ENCODE results near the gene RPTOR.

The RPTOR gene

DNA sequence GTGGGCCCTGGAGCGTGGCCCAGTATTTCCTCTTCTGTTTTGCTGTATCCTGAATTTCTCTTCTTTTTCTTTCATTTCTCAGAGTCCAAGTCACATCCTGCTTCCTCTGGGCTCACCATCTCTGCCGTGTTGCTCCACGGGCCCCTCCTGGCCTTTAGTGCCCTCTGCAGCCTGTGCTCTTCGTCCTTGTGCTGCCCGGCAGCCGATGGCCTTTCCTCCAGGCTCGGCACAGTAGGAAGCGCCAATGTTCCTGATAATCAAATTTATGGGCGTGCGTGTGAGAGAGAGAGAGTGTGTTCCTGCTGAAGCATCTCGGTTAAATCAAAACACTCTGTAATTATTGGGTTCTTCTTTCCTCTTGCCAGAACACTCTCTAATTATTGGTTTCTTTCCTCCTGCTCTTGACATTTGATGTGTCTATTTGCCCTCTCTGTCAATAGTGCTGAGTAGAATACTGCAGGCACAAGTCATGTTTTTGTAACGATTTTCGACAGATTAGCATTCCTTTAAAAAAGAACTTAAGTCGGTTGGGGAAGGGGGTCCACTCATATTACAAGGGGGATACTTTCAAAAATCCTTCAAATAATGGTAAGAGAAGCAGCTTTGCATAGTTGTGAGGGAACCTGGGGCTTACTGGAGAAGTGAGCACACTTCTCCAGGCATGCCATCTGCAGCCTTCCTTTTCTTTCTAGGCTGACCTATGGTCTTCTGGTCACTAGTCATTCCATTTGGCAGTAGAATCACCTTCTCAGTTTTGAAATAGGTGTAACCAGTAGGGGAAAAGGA lies 126.6 kb downstream of the RPTOR start:
- DNase-seq, result no peak

- no peak for DNase-seq
Measured at GRCh38 chr17:80671825-80672110, 127.1 kb downstream of the RPTOR start.

DNA sequence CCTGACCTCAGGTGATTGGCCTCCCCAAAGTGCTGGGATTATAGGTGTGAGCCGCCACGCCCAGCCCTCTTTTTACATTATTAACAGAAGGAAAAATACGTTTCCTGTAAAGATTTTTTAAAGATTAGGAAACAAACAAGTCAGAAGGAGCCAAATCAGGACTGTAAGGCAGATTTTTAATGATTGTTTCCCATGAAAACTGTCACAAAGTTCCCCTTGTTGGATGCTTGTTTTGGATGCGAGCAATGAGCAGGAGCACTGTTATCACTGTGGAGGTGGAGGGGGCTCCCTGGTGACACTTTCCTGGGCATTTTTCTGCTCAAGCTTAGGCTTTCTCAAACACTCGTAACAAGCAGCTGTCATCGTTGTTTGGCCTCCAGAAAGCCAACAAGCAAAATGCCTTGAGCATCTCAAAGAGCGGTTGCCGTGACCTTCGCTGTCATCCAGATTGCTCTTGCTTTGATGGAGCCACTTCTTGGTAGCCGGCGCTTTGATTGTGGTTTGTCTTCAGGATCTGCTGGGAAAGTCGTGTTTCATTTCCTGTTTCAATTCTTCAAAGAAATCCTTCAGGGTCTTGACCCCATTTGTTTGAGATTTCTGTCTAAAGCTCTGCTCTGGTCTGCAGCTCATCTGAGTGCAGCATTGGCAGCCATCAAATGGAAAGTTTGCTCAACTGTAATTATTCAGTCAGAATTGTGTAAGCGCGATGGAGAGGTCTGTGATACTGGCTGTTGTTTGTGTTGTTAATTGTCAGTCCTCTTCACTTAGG lies 128.7 kb downstream of the RPTOR start:
- no peak for DNase-seq

GRCh38 chr17:80675438-80676095 lies 130.9 kb downstream of the RPTOR start:
- no peak for DNase-seq

- DNase-seq, result no peak
Measured at GRCh38 chr17:80676096-80676466, 131.4 kb downstream of the RPTOR start.

DNA sequence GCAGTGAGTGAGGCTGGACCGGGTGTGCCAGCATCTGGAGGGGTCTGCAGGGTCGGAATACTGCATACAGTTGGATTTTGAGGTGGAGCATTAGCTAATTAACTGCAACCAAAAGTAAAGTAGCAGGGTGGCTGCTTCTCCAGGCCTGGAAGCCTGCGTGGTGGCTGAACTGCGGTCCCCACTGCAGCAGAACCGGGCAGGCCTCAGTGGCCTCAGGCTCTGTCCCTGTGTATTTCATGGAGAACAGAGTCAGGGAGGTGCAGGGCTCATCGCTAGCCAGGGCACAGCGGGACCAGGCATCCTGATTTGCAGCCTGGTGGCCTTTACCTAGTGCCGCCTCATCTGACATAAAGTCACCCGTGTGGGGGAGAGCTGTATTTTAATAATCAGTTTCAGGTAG lies 131.9 kb downstream of the RPTOR start:
- DNase-seq, result no peak

DNA sequence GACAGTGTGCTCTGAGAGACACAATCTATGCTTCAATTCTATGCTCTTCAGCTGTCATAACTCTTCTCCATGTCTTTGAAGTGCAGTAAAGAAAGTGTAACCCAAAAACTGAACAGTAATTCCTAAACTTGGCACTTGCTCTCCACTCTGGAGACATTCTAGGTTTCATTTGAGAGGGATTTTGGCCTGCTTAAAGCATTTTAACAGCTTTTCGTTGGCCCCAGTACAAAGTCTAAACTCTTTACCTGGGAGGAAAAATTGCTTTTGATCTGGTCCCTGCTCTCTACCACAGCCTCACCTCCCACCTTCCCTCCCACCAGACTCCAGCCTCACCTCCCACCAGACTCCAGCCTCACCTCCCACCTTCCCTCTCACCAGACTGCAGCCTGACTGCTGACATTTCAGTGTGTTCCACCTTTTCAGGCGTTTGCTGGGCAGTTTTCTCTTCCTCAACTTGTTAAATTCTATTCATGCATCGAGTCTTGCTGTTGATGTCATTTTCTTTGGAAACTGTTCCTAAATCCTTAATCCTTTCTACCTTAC lies 132.6 kb downstream of the RPTOR start:
- no peak for DNase-seq

GRCh38 chr17:80679816-80680215 lies 135.2 kb downstream of the RPTOR start:
- no peak for DNase-seq

DNA sequence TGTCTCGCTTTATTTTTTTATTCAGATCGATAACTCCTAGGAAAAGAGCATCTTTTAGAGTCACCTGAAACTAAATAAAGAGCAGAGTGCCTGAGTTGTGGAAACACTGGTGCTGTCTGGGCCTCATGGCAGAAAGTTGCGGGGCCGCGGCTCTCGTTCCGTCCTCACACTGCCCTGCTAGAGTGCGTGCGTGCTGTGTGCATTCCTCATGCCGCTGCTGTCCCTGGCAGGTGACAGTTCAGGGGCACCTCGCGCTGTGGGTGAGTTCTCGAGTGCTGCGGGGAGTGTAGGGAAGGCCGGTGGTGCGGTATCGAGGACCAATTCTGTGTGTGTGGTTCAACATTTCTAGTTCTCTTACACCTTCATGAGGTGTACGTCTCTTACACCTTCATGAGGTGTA lies 136.6 kb downstream of the RPTOR start:
- no peak for DNase-seq

DNA sequence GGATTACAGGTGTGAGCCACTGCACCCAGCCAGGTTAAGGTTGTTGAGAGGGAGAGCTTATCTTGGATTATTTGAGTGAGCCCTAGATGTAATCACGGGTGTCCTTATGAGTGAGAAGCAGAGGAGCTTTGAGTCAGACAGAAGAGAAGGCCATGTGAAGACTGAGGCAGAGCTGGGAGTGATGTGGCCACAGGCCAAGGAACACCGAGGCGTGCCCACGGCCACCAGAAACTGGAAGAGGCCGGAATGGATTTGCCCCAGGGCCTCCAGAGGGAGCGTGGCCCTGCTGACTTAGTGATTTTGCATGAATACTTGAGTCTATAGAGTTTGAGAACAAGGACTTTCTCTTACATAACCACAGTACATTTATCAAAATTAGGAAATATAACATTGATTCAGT lies 137.7 kb downstream of the RPTOR start:
- DNase-seq, result no peak

DNA sequence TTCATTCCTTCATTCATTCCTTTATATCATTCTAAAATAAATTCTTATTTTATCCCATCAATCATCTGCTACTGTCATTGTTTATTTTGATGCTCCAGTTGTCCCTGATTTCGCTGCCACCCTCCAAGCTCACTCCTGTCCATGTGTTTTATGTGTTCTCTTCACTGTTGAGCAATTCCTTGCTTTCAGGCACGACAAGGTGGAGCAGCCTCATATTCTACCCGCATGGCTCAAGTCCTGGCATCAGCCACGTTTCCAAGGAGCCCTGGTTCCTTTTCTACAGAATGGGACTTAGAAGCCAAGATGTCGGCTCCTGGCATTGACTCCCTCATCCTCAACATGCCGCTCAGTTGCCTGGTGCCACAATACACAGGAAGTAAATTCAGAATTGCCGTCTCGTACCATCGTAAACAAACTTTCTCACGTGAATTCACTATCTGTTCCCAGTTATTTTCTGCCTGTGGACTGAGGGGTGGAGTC lies 139.0 kb downstream of the RPTOR start:
- DNase-seq, result no peak

GRCh38 chr17:80687839-80688238 lies 143.2 kb downstream of the RPTOR start:
- no peak for DNase-seq

- DNase-seq, result no peak
Measured at GRCh38 chr17:80689129-80689619, 144.5 kb downstream of the RPTOR start.

GRCh38 chr17:80691784-80692183 lies 147.1 kb downstream of the RPTOR start:
- no peak for DNase-seq

DNA sequence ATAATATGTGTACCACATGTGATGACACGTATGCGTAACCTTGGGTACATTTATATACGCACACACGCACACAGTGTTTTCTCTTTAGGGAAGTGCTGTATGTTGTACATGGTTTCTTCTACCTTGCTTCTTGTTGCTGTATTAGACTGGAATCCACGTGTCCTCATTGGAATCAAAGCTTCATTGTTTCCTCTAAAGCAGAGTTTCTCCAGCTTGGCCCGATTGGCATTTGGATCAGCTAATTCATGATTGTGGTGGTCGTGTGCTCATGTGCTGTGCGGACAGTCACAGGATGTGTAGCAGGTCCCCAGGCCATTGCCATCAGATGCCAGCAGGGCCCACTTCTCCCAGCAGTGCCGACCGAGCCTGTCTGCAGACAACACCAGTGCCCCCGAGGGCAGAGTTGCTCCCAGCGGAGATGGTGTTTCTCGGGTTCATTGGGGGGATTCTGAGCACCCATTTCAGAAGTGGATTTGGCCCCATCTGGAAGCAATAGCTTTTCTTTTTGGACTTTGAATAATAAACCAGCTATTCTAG lies 148.4 kb downstream of the RPTOR start:
- DNase-seq, result no peak

- DNase-seq, result no peak
Measured at GRCh38 chr17:80693511-80693910, 148.9 kb downstream of the RPTOR start.

- DNase-seq, result no peak
Measured at GRCh38 chr17:80694085-80694991, 149.7 kb downstream of the RPTOR start.

DNA sequence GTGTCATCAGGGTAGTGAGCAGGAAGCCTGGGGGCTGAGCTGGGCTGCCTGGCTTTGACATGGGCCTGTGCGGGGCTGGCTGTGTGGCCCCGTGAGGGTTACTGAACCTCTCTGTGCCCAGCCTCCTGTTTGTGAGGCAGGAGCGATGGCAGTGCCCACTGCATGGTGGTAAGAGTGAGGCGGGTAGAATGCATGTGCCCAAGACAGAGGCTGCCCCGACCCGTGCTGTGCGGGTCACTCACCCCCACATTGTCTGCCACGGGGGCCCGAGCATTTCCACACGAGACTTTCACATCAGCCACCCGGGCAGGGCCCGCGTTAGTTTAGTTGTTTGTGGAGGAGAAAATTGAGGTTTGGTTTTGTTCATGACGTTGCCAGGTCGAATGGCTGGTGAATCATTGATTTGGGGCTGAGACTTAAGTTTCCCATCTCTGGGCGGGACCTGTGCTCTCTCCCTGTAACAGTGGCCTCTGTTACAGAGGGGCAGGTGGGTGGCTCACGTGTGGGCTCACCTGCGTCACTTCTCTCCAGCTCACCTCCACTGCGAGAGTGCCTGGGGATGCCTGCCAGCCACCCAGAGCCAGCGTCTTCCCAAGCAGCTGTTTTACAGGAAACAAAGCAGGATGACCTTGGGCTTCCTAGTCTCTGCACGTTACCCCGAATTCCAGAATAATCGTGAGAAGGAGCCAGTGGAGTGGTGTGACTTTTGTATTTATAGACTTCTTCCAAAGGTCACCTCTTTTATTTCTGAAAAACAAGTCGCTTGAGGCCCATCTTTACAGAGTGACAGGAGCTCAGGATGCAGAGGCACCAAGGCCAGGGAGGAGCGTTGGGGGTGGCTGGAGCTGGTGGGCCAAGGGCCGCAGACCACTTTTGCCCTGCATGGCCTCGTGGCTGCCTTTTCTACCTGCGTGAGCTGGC lies 150.6 kb downstream of the RPTOR start:
- no peak for DNase-seq

GRCh38 chr17:80695979-80696378 lies 151.3 kb downstream of the RPTOR start:
- no peak for DNase-seq

GRCh38 chr17:80696456-80696855 lies 151.8 kb downstream of the RPTOR start:
- no peak for DNase-seq

- DNase-seq, result no peak
Measured at GRCh38 chr17:80696964-80697363, 152.3 kb downstream of the RPTOR start.

All from amniotic stem cell (primary cell).